ENCODE measurements around the gene ENC1. TPM values are rescaled to one million over a fixed set of nuclear protein-coding genes. Genes with fewer than 3 reads are reported as not detected.

Gene ENC1
- total RNA-seq, 1 donor from 2014 or later: 23.2 TPM

Other genes starting within 250 kb of the ENC1 start
- gene HEXB, start 44.5 kb upstream of the ENC1 start, total RNA-seq: 135 and 173 TPM in 2 replicates
- gene GFM2, start 126.4 kb upstream of the ENC1 start, total RNA-seq: 56.5 and 81.1 TPM in 2 replicates
- gene NSA2, start 126.5 kb upstream of the ENC1 start, total RNA-seq: 108 and 114 TPM in 2 replicates
- gene FAM169A, start 225.7 kb upstream of the ENC1 start, total RNA-seq: 3.0 and 3.2 TPM in 2 replicates